GM12874 (cell line): ENCODE data around the gene RAD52.

ENCODE experiments used
- CTCF ChIP-seq: IDR thresholded peaks from 2 replicates; pipeline ENCODE4 v1.5.1; 2011; ENCODE audit warnings: low read depth, mild to moderate bottlenecking, control low read depth, low read length, moderate library complexity; ENCODE audit not compliant: insufficient read depth

The RAD52 gene

GRCh38 chr12:905261-906031 is 44.0 kb downstream of the RAD52 start:
- TF ChIP-seq CTCF, result no peak

DNA sequence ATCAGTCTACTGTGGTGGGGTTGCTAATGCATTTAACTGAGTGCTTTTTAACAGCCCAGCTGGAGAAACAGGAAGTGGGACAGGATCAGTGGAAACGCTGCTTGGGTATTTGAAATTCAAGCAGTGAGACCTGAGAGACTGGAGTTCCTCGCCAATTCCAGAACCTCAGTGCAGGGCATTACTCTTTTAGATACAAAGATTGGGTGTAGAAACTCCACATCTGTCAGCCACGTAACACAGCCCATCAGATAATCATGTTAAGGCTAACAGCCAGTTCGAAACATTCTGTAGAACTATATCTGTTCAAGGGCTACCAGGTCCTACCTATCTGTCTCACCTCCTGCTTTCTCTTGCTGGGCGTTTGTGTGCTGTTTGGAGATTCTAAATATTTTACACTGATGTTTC is 45.5 kb downstream of the RAD52 start:
- TF ChIP-seq CTCF, result no peak

DNA sequence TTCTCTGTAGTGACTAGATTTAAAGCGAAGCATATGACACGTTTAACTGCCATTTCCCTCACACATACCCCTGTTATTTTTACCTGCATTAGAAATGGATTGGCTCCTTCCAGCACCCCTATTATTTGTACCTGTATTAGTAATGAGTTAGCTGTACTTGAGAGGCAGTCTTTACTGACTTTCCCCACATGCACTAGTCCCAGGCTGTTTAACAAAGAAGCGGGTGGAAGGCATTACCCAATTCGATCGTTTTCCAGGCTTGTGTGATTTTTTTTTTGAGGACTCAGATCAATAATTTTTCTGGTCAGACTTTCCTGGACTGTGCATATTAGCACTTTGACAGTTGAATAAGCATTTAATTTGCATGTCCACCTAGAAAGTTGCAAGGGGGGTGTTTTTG is 46.4 kb downstream of the RAD52 start:
- TF ChIP-seq CTCF, result no peak

GRCh38 chr12:902581-902980 is 46.9 kb downstream of the RAD52 start:
- no peak for TF ChIP-seq CTCF

DNA sequence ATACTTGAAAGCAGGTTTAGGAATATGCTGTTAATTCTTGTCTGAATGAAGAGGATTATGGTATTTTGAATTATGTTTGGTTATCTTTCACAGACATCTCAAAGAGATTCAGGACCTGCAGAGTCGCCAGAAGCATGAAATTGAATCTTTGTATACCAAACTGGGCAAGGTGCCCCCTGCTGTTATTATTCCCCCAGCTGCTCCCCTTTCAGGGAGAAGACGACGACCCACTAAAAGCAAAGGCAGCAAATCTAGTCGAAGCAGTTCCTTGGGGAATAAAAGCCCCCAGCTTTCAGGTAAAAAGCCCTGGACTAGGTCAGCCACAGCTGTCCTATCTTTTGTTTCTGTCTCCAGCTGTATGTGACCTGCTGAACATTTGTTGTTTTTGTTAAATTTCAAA is 52.1 kb downstream of the RAD52 start:
- TF ChIP-seq CTCF, result no peak

GRCh38 chr12:896031-896430 is 53.5 kb downstream of the RAD52 start:
- TF ChIP-seq CTCF, result no peak

DNA sequence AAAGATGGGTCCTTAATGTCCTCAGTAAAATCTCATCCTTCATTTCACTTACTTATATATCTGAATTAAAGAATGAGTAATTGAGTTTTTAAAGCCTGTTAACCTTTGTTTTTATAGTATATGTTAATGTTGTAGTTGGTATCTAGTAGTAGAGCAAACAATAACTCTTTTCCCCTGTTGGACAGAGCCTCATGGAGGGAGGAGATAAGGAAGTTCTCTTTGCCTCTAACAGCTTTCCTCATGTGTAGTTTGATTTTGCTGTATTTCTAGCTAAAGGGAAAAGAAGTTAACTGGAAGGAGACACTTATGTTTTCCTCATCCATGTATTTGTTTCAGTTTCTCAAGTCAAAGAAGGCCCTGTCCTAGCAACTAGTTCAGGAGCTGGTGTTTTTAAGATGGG is 55.3 kb downstream of the RAD52 start:
- TF ChIP-seq CTCF, result no peak
